Head of caudate nucleus (tissue), 42 donors: ENCODE measurements around the gene MAN1C1.

ENCODE experiments used
- DNase-seq, 42 donors: peaks; one replicate each; pipeline versions ENCODE4 v3.0.0 to v3.0.0-alpha.2; 2020 to 2021; ENCODE audit warnings: mixed read lengths in 7 of 42
- intact Hi-C: fragments of 100-400 bp; cut with DNase I; formaldehyde crosslinking; loops from one replicate; pipeline ENCODE4 v1.15.0; 2022

The MAN1C1 gene

GRCh38 chr1:25807480-25808390 lies 191.1 kb downstream of the MAN1C1 start:
- DNase-seq = peak in 24 of 42 donors; percentile 19 to 83 (median 51)
- intact Hi-C loops = no loop called here

DNA sequence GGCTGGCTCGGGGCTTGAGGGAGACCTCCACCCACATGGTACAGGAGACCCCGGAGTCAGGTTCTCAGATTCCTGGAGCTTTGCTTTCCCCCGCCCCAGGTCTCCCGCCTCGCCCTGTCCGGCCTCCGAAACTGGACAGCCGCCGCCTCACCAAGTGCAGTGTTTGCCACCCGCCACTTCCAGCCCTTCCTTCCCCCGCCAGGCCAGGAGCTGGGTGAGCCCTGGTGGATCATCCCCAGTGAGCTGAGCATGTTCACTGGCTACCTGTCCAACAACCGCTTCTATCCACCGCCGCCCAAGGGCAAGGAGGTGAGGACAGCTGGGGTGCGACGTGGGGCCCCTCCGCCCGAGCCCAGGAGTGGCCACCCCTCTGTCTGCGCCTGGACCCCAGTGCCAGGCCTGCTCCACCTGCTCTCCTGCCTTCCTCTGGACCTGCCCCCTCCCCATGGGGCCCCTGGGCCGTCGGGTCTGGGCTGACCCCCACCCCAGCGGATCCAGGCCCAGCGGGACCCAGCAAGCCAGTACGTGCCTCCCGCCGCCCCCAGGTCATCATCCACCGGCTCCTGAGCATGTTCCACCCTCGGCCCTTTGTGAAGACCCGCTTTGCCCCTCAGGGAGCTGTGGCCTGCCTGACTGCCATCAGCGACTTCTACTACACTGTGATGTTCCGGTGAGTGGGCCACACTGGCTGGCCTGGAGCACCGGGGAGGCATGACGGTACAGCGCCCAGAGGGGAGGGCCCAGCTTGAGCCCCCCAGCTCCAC lies 192.1 kb downstream of the MAN1C1 start:
- intact Hi-C loops = no loop called here
- peak in 1 of 42 donors; percentile 9 for DNase-seq

DNA sequence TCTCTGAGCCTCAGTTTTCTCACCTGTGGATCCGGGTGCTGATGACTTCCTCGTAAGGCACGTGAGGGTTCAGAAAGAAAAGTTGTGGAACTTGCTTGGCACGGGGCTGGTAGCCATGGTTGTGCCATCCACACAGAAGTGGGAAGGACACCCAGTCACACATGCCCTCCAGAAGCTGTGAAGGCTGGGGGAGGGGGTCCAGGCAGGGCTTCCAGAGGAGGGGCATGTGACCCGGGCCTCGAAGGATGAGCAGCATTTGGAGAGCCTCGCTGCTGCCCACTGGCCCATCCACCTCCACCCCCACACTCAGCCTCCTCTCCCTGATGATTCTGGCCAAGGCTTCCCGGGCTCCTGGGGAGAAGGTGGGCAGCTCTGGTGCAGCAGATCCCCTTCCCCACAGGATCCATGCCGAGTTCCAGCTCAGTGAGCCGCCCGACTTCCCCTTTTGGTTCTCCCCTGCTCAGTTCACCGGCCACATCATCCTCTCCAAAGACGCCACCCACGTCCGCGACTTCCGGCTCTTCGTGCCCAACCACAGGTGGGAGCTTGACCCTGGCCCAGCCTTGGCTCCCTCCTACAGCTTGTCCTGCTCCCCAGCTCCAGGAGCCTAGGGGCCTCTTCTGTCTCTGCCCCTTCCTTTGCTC lies 192.8 kb downstream of the MAN1C1 start:
- intact Hi-C loops = no loop called here
- no peak for DNase-seq

GRCh38 chr1:25809929-25810328 lies 193.3 kb downstream of the MAN1C1 start:
- intact Hi-C loops = loop anchor here (10.0 kb wide), 2 partner anchors 285 to 565 kb away; partner anchors contain the start of gene RSRP1

DNA sequence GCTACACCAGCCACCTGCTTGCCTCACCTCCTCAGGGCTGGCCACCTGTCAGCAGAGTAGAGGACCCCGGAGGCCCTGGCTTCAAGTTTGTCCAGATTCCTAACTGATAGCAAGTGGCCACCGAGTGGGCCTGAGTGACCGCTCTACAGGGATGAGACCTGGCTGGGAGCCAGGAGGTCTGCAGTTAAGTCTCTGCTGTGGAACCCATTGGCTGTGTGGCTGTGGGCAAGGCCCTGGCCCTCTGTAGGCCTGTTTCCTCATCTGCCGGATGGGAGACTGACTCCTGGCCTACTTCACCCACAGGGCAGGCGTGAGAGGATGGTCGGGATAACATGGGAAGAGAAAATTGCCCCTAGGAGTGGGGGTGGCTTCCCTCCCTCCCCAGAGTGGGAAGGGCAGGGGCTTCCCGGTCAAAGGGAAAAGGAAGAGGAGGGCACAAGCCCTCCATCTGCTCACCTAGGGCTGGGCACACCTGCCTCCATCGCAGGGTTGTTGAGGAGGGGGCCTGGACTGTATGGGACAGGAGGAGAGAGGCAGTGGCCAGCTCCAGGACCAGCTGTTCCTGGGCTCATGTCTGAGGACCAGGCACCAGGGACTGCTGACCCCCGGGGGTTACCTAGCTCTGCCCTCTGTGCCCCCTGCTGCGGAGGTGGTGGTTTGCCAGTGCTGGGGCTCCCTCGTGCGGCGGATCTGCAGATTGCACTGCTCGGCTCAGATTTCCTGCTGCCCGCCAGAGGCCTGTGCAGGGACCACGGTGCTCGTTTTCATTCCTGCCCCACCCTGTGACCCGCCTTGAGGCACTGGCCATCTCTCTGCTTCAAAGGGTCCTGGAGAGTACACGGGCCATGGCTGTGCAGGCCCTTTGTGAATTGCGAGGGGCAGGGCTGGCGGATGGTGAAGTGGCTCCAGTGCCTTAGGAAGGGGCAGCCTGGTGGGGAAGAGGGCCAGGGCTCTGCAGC lies 194.0 kb downstream of the MAN1C1 start:
- intact Hi-C loops = loop anchor here (10.0 kb wide), 2 partner anchors 286 to 566 kb away; partner anchors contain the start of gene RSRP1
- DNase-seq = peak; percentile 67 to 93 (median 83)

More at GRCh38 chr1:25809929-25810328, 193.3 kb downstream of the MAN1C1 start:
- no peak for DNase-seq

- intact Hi-C loops = loop anchor here (10.0 kb wide), 2 partner anchors 287 to 567 kb away; partner anchors contain the start of gene RSRP1
- DNase-seq = peak in 1 of 42 donors; percentile 16
Observed at GRCh38 chr1:25811384-25812082, 194.9 kb downstream of the MAN1C1 start.

- intact Hi-C loops = loop anchor here (10.0 kb wide), 2 partner anchors 288 to 568 kb away; partner anchors contain the start of gene RSRP1
- DNase-seq = no peak
Observed at GRCh38 chr1:25813071-25813733, 196.6 kb downstream of the MAN1C1 start.

DNA sequence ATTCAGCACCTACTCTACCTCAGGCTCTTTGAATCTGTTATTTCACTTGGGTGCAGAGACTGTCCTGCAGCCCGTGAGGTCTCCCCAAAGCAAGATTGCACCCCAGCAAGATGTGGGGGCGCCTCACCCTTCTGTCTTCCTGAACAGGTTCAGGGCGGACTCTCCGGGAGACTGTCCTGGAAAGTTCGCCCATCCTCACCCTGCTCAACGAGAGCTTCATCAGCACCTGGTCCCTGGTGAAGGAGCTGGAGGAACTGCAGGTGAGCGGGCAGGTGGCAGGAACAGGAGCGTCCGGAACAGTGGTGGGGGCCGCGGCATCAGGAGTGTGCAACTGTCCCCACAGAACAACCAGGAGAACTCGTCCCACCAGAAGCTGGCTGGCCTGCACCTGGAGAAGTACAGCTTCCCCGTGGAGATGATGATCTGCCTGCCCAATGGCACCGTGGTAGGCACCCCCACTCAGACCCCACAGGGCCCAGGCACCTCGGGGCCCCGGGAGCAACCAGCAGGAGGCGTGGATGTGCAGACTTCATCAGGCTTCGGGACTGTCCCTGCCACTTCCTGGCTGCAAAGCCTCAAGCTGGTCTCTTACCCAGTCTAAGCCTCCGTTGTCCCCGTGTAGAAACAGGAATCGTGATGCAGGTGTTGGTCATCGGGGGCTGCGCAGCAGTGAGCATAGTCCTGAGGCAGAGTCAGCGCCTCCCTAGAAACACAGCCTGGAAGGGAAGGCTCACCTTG lies 197.3 kb downstream of the MAN1C1 start:
- intact Hi-C loops = loop anchor here (10.0 kb wide), 2 partner anchors 289 to 569 kb away; partner anchors contain the start of gene RSRP1
- DNase-seq = no peak

DNA sequence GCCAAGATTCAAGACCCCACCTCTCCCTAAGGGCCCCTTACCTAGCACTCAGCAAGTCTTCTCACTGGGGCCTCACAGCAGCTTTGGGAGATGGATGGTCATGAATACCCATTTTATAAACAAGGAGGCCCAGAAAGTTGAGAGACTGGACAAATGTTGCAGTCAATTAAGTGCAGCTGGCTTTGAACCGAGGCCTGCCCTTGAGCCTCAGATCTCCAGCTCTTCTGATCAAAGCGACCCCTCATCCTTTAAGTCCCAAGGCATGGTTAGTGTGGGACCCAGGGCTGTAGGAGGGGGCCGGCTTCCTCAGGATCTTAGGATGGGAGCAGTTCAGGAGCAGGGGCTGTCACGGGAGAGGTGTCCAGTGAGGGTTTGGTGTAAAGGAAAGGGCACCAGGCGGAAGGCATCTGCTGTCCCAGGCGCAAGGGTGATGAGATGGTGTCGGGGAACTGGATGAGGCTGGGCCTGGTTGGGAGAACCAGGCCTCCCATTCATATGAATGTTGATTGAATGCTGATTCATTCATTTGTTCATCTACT lies 198.0 kb downstream of the MAN1C1 start:
- peak in 1 of 42 donors; percentile 2 for DNase-seq
- intact Hi-C loops = loop anchor here (10.0 kb wide), 2 partner anchors 290 to 570 kb away; partner anchors contain the start of gene RSRP1

DNA sequence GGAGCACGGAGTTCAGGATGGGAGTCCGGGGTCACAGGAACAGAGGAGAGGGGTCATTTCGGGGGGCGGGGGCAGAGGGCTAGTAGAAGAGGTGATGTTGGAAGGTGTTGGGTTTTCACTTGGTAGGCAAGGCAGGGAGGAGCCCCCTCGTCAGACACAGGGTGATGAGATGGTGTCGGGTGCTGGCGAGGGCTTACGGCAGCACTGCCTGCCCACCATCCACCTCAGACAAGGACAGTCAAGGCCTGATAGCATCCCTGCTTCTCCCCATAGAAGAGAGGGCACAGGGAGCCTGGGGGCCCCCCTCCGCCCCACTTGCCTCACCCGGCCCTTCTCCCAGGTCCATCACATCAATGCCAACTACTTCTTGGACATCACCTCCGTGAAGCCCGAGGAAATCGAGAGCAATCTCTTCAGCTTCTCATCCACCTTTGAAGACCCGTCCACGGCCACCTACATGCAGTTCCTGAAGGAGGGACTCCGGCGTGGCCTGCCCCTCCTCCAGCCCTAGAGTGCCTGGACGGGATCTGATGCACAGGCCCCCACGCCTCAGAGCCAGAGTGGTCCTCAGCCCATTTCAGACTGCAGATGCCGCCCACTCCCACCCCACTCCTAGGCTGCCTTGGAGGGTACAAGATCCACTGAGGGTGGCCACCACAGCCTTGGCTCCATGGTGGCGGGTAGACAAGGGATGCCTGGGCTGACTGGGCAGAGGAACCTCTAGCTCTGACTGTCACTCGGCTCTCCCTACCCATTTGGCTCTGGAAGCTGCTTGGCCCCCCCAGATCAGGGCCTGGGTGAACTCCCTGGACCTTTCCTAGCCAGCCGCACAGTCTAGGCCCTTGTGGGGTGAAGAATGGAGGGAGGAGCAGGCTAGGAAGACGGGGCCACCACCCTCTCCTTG lies 198.9 kb downstream of the MAN1C1 start:
- intact Hi-C loops = loop anchor here (10.0 kb wide), 2 partner anchors 291 to 571 kb away; partner anchors contain the start of gene RSRP1
- DNase-seq = no peak

GRCh38 chr1:25816112-25816718 lies 199.6 kb downstream of the MAN1C1 start:
- no peak for DNase-seq

GRCh38 chr1:25817840-25818501 lies 201.4 kb downstream of the MAN1C1 start:
- intact Hi-C loops = loop anchor here (10.0 kb wide), 2 partner anchors 293 to 573 kb away; partner anchors contain the start of gene RSRP1

More at GRCh38 chr1:25816112-25816718, 199.6 kb downstream of the MAN1C1 start:
- intact Hi-C loops = loop anchor here (10.0 kb wide), 2 partner anchors 291 to 571 kb away; partner anchors contain the start of gene RSRP1

DNA sequence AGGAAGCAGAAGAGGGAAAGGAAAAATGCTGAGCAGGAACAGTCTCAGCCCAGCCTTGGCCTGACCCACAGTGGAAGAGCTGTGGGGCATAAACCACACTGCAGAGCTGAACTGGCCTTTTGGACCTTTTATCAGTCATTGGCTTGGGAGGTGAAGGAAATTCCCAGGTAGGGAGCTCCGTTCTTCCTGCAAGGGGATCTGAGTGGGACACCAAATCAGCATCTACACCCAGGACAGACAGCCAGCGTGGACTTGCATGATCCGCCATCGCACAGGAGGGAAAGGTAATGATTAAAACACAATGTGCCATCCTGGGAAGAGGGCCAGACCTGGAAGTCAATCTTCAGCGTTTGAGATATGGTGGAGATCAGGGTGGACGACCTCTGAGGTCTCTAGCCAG lies 202.0 kb downstream of the MAN1C1 start:
- intact Hi-C loops = loop anchor here (10.0 kb wide), 2 partner anchors 294 to 574 kb away; partner anchors contain the start of gene RSRP1
- DNase-seq = no peak

More at GRCh38 chr1:25817840-25818501, 201.4 kb downstream of the MAN1C1 start:
- no peak for DNase-seq
